Measurements from ENCODE around the gene CYTH1.

DNA sequence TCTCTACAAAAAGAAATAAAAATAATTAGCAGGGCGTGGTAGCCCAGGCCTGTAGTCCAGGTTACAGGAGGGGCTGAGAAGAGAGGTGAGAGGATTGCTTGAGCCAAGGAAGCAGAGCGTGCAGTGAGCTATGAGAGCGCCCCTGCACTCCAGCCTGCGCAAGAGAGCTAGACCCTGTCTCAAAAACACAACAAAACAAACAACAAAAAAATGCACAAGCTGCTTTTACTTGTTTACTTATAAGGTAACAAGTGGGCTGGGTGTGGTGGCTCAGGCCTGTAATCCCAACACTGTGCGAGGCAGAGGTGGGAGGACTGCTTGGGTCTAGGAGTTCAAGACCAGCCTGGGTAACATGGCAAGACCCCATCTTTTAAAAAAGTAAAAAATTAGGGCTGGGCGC is 1.7 kb downstream of the CYTH1 start:
- TF ChIP-seq, protein P1, sequence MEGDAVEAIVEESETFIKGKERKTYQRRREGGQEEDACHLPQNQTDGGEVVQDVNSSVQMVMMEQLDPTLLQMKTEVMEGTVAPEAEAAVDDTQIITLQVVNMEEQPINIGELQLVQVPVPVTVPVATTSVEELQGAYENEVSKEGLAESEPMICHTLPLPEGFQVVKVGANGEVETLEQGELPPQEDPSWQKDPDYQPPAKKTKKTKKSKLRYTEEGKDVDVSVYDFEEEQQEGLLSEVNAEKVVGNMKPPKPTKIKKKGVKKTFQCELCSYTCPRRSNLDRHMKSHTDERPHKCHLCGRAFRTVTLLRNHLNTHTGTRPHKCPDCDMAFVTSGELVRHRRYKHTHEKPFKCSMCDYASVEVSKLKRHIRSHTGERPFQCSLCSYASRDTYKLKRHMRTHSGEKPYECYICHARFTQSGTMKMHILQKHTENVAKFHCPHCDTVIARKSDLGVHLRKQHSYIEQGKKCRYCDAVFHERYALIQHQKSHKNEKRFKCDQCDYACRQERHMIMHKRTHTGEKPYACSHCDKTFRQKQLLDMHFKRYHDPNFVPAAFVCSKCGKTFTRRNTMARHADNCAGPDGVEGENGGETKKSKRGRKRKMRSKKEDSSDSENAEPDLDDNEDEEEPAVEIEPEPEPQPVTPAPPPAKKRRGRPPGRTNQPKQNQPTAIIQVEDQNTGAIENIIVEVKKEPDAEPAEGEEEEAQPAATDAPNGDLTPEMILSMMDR (conservative IDR thresholded peaks at IDR 0.05; ENCODE audit: low read length) = 0 out of 2 replicates have a peak, but pooled peaks have one; percentile 27
- no peak for TF ChIP-seq EZH2phosphoT487 (IDR thresholded peaks at IDR 0.05; ENCODE audit: borderline replicate concordance, low read depth, low read length)

All from OCI-LY7 (cell line).